H1 (cell line): Measurements from ENCODE around the gene LCAT. TPM values are rescaled to one million over a fixed set of nuclear protein-coding genes. Genes with fewer than 3 reads are reported as not detected.

ENCODE experiments used
- JUND ChIP-seq: IDR thresholded peaks from 2 replicates; pipeline ENCODE4 v1.6.1; 2011; ENCODE audit warnings: mild to moderate bottlenecking, improper control_type of control experiment, low read length
- NANOG ChIP-seq: IDR thresholded peaks from 2 replicates; pipeline ENCODE4 v1.6.1; 2011; ENCODE audit warnings: low read length, low read depth, mild to moderate bottlenecking, inconsistent platforms; ENCODE audit not compliant: insufficient read depth, poor library complexity, severe bottlenecking
- POU5F1 ChIP-seq: IDR thresholded peaks from 2 replicates; pipeline ENCODE4 v1.6.1; 2011; ENCODE audit warnings: low read depth, mild to moderate bottlenecking, low read length, moderate library complexity
- RXRA ChIP-seq: IDR thresholded peaks from 2 replicates; pipeline ENCODE4 v1.6.1; 2011; ENCODE audit warnings: low read depth, mild to moderate bottlenecking, low read length, moderate library complexity; ENCODE audit not compliant: insufficient read depth
- SP4 ChIP-seq: IDR thresholded peaks from 2 replicates; pipeline ENCODE4 v1.6.1; 2012; ENCODE audit warnings: low read length, inconsistent platforms
- polyA plus RNA-seq, 7 experiments: library from polyadenylated mRNA; depleted of rRNA in 3 of 7; stranded (reverse) in 5 of 7; unstranded in 2 of 7; fragments of >200 nt in 5 of 7; fragments of 200-250 nt in 2 of 7; gene quantifications; 1 replicate in 5 of 7; 2 replicates in 1 of 7; 4 replicates in 1 of 7; pipeline versions ENCODE4 v1.2.1 to v1.2.3, GENCODE V29; 2011 to 2013; ENCODE audit warnings: missing spikeins in 2 of 7, mixed read lengths in 2 of 7
- total RNA-seq: library from RNA; stranded (reverse); fragmentation: NEBNext Ultra II Directional; extraction: Animal tissue kit (Norgen Biotek cat#: 25700); gene quantifications from 2 replicates; pipeline ENCODE4 v1.2.1, GENCODE V29; 2021
- TF ChIP-seq, protein P1 (sequence below): IDR thresholded peaks from 2 replicates; pipeline ENCODE4 v1.6.1; 2011; ENCODE audit warnings: low read depth, mild to moderate bottlenecking, low read length; ENCODE audit not compliant: insufficient read depth

LCAT gene
- total and polyA plus RNA-seq, 2 of the 8 experiments (the other 6 are each of a cell fraction or from before 2014, with no cell fraction given), result 9.4 to 19.6 TPM

DNA sequence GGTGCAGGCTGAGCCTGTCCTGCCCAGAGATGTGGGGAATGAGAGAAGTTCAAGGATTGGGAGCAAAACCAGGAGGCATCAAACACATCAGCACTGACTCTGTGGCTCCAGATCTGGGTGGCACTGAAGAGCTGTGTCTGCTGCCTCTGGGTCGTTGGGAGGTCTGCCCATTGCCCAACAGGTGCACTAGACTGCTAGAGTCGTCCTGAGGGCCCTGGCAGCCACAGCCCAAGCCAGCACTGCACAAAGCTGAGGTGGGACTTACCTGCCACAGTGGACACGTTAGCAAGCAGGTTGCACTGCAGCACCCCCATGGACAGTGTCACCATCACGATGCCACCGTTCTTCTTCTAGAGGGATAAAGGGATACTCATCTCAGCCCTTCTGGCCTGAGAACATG lies 33.1 kb upstream of the LCAT start (continued):
- TF ChIP-seq JUND (no peak), POU5F1 (no peak), SP4 (no peak), NANOG (no peak), RXRA (no peak)
- TF ChIP-seq, protein P1, sequence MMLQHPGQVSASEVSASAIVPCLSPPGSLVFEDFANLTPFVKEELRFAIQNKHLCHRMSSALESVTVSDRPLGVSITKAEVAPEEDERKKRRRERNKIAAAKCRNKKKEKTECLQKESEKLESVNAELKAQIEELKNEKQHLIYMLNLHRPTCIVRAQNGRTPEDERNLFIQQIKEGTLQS, result no peak
